Measurements from ENCODE around the gene ZBTB1. TPM values are rescaled to one million over a fixed set of nuclear protein-coding genes. Genes with fewer than 3 reads are reported as not detected.
"Not testable (repeated sequence)": the region's sequence is repeated elsewhere in the genome, so short reads cannot be mapped to it uniquely, and the experiment has no call there.

Gene ZBTB1
- total RNA-seq, 2 donors from 2014 or later: 26.2 to 32.7 TPM

GRCh38 chr14:64516969-64517368 lies 12.4 kb downstream of the ZBTB1 start:
- no peak overlapping the region for H3K9ac ChIP-seq (ENCODE audit: low read depth in 2 of 2, low read length in 2 of 2)
- no peak overlapping the region for H3K27ac ChIP-seq
- intact Hi-C loops (cut with DNase I): no loop called here
- no peak for TF ChIP-seq CTCF (IDR thresholded peaks at IDR 0.05)
- H3K4me1 ChIP-seq: no peaks in the 10 kb centered on the region
- H3K36me3 ChIP-seq: no peaks in the 10 kb centered on the region
- H3K4me3 ChIP-seq: no peak overlapping the region
- no peak for DNase-seq
- no peaks in the 10 kb centered on the region for H3K9me3 ChIP-seq
- no peaks in the 10 kb centered on the region for H3K27me3 ChIP-seq

DNA sequence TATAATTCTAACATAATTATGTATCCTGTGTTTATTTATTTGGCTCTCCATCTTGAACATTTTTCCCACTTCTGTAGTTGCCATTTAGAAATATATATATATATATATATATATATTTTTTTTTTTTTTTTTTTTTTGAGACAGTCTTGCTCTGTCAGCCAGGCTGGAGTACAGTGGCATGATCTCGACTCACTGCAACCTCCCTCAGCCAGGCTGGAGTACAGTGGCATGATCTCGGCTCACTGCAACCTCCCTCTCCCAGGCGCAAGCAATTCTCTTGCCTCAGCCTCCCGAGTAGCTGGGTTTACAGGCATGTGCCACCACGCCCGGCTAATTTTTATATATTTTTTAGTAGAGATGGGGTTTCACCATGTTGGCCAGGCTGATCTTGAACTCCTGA lies 13.1 kb downstream of the ZBTB1 start:
- intact Hi-C loops (cut with DNase I); H3K27me3 ChIP-seq: not testable (repeated sequence)

GRCh38 chr14:64518229-64518628 lies 13.7 kb downstream of the ZBTB1 start:
- intact Hi-C loops (cut with DNase I): no loop called here
- Histone ChIP-seq H3K9ac (ENCODE audit: low read depth in 2 of 2, low read length in 2 of 2) (no peak overlapping the region), H3K27me3 (no peaks in the 10 kb centered on the region), H3K9me3 (no peaks in the 10 kb centered on the region), H3K36me3 (peaks cover 5% of the 10 kb centered on the region), H3K27ac (no peak overlapping the region), H3K4me1 (no peaks in the 10 kb centered on the region), H3K4me3 (no peak overlapping the region)
- DNase-seq: no peak
- no peak for TF ChIP-seq CTCF (IDR thresholded peaks at IDR 0.05)

More for the DNA sequence above, 13.1 kb downstream of the ZBTB1 start:
- not testable (repeated sequence) for H3K4me1 ChIP-seq; H3K27ac ChIP-seq; H3K4me3 ChIP-seq; H3K9ac ChIP-seq (ENCODE audit: low read depth in 2 of 2, low read length in 2 of 2); H3K36me3 ChIP-seq; H3K9me3 ChIP-seq; DNase-seq

DNA sequence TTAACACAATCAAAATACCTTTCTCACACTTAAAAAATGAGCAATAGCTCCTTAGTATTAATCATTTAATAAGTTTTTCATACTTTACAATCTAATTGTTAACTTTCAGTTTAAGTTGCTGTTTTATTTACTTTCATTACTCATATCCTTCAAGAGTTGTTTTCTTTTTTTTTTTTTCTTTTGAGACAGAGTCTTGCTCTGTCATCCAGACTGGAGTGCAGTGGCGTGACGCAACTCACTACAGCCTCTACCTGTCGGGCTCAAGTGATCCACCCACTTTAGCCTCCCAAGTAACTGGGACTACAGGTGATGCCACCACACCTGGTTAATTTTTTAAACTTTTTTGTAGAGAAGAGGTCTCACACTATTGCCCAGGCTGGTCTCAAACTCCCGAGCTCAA lies 16.1 kb downstream of the ZBTB1 start:
- TF ChIP-seq CTCF (IDR thresholded peaks at IDR 0.05): no peak
- H3K36me3 ChIP-seq: peaks cover 5% of the 10 kb centered on the region
- no peak for DNase-seq
- intact Hi-C loops (cut with DNase I): no loop called here
- no peaks in the 10 kb centered on the region for H3K4me1 ChIP-seq
- H3K9ac ChIP-seq (ENCODE audit: low read depth in 2 of 2, low read length in 2 of 2): no peak overlapping the region
- H3K27ac ChIP-seq: no peak overlapping the region
- no peaks in the 10 kb centered on the region for H3K27me3 ChIP-seq
- no peaks in the 10 kb centered on the region for H3K9me3 ChIP-seq
- no peak overlapping the region for H3K4me3 ChIP-seq

DNA sequence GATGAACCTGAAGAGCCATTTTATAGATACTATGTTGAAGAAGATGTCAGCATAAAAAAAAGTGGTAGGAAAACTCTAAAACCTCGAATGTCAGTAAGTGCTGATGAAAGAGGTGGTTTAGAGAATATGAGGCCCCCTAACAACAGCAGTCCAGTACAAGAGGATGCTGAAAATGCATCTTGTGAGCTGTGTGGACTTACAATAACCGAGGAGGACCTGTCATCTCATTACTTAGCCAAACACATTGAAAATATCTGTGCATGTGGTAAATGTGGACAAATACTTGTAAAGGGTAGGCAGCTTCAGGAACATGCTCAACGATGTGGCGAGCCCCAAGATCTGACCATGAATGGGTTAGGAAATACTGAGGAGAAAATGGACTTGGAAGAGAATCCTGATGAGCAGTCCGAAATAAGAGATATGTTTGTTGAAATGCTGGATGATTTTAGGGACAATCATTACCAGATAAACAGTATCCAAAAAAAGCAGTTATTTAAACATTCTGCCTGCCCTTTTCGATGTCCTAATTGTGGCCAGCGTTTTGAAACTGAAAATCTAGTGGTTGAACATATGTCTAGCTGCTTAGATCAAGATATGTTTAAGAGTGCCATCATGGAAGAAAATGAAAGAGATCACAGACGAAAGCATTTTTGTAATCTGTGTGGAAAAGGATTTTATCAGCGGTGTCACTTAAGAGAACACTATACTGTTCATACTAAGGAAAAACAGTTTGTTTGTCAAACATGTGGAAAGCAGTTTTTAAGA lies 18.2 kb downstream of the ZBTB1 start:
- Histone ChIP-seq H3K4me3 (no peak overlapping the region), H3K9me3 (no peaks in the 10 kb centered on the region), H3K27ac (no peak overlapping the region), H3K4me1 (no peaks in the 10 kb centered on the region), H3K27me3 (no peaks in the 10 kb centered on the region), H3K36me3 (peaks cover 5% of the 10 kb centered on the region), H3K9ac (ENCODE audit: low read depth in 2 of 2, low read length in 2 of 2) (no peak overlapping the region)
- intact Hi-C loops (cut with DNase I): no loop called here
- no peak for DNase-seq
- TF ChIP-seq CTCF (IDR thresholded peaks at IDR 0.05): no peak

DNA sequence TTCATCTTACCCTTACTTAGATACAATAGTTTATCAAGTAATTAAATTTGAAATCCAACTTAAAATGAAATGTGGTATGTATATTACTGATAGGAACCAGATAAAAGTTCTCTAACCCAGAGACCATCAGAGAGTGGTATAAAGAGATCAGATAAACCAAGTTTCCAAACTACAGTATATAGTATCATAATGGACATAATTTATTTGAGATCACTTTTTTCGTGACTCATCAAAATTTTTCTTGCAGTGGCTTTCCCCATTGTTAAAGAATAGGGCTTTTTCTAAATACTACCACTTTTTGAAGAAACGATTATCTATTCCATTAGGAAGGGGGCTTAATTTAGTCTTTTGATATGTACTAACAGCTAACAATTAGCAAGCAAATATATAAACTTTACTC lies 20.8 kb downstream of the ZBTB1 start:
- H3K27me3 ChIP-seq: no peaks in the 10 kb centered on the region
- no peaks in the 10 kb centered on the region for H3K9me3 ChIP-seq
- no peak overlapping the region for H3K9ac ChIP-seq (ENCODE audit: low read depth in 2 of 2, low read length in 2 of 2)
- no peak overlapping the region for H3K27ac ChIP-seq
- TF ChIP-seq CTCF (IDR thresholded peaks at IDR 0.05): no peak
- DNase-seq: no peak
- H3K4me1 ChIP-seq: no peaks in the 10 kb centered on the region
- H3K4me3 ChIP-seq: no peak overlapping the region
- intact Hi-C loops (cut with DNase I): no loop called here
- H3K36me3 ChIP-seq: peaks cover 5% of the 10 kb centered on the region
